Activated B cell treated with CpG ODN at 0.5 μM for 24 hours (primary cell): Measurements from ENCODE around the gene POP5. TPM values are rescaled to one million over a fixed set of nuclear protein-coding genes. Genes with fewer than 3 reads are reported as not detected.

Source experiments
- ATAC-seq: fragments of 200-7000 bp; cut with Tn5 transposase; one replicate; pipeline ENCODE4 v1.10.0; 2021; ENCODE audit warnings: low read depth, mild to moderate bottlenecking, moderate library complexity
- CTCF ChIA-PET: fragments of 350-600 bp; sonication (Branson Sonifier 250); formaldehyde crosslinking; loops from one replicate; lab custom pipeline; 2021; ENCODE audit warnings: antibody characterized with exemption; lab: Charles Lee
- POLR2A ChIA-PET: fragments of 350-600 bp; sonication (Branson Sonifier 250); formaldehyde crosslinking; loops from one replicate; lab custom pipeline; 2021; ENCODE audit warnings: antibody characterized with exemption; lab: Charles Lee
- DNase-seq: peaks from one replicate; pipeline ENCODE4 v3.0.0; 2022
- H3K27ac Mint-ChIP-seq: one replicate; pipeline ENCODE4 v1.8.0; 2020; ENCODE audit warnings: mixed read lengths
- H3K27me3 Mint-ChIP-seq: one replicate; pipeline ENCODE4 v1.8.0; 2021; ENCODE audit warnings: mixed read lengths
- H3K36me3 Mint-ChIP-seq: one replicate; pipeline ENCODE4 v1.8.0; 2021; ENCODE audit warnings: low read depth, mixed read lengths
- H3K4me1 Mint-ChIP-seq: one replicate; pipeline ENCODE4 v1.8.0; 2021; ENCODE audit warnings: mixed read lengths
- H3K4me3 Mint-ChIP-seq: one replicate; pipeline ENCODE4 v1.8.0; 2020; ENCODE audit warnings: mild to moderate bottlenecking, mixed read lengths
- H3K9me3 Mint-ChIP-seq: one replicate; pipeline ENCODE4 v1.8.0; 2020; ENCODE audit warnings: mixed read lengths
- intact Hi-C: fragments of 100-400 bp; cut with micrococcal nuclease; formaldehyde crosslinking; loops from one replicate; pipeline ENCODE4 v1.15.1; 2024
- total RNA-seq: library from RNA; stranded (reverse); gene quantifications from 2 replicates; pipeline ENCODE4 v1.2.3, GENCODE V29; 2022
- TF ChIP-seq, protein P1 (sequence below): fragments of 200-600 bp; IDR thresholded peaks from one replicate; pipeline ENCODE4 v1.8.0; 2022; ENCODE audit warnings: antibody characterized with exemption, mild to moderate bottlenecking

Gene POP5
- total RNA-seq, 1 donor from 2014 or later = 77.5 TPM

- H3K36me3 Mint-ChIP-seq = peaks cover 89% of the 10 kb centered on the region
- DNase-seq (no peak), ATAC-seq (no peak)
- no peaks in the 10 kb centered on the region for H3K27me3 Mint-ChIP-seq
- no peak overlapping the region for H3K4me3 Mint-ChIP-seq
- intact Hi-C loops = no loop called here
- no peaks in the 10 kb centered on the region for H3K4me1 Mint-ChIP-seq
- TF ChIP-seq, protein P1, sequence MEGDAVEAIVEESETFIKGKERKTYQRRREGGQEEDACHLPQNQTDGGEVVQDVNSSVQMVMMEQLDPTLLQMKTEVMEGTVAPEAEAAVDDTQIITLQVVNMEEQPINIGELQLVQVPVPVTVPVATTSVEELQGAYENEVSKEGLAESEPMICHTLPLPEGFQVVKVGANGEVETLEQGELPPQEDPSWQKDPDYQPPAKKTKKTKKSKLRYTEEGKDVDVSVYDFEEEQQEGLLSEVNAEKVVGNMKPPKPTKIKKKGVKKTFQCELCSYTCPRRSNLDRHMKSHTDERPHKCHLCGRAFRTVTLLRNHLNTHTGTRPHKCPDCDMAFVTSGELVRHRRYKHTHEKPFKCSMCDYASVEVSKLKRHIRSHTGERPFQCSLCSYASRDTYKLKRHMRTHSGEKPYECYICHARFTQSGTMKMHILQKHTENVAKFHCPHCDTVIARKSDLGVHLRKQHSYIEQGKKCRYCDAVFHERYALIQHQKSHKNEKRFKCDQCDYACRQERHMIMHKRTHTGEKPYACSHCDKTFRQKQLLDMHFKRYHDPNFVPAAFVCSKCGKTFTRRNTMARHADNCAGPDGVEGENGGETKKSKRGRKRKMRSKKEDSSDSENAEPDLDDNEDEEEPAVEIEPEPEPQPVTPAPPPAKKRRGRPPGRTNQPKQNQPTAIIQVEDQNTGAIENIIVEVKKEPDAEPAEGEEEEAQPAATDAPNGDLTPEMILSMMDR = no peak
- no peak overlapping the region for H3K27ac Mint-ChIP-seq
- no peaks in the 10 kb centered on the region for H3K9me3 Mint-ChIP-seq
- CTCF ChIA-PET = interaction anchor here (2.3 kb wide), 1 partner anchor 10 kb away, joined by 5 read pairs; the partner anchor contains the start of gene POP5
- POLR2A ChIA-PET = interaction anchor here (0.5 to 1.4 kb wide), 4 partner anchors 10 to 854 kb away, joined by 3 to 6 read pairs (median 4); partner anchors contain the start of genes POP5 and RNU4-1
Measured at GRCh38 chr12:120571299-120571698, 9.9 kb downstream of the POP5 start.

- ChIA-PET CTCF (no interaction called here), POLR2A (no interaction called here)
- no peak for DNase-seq
- TF ChIP-seq, protein P1 = no peak
- H3K4me3 Mint-ChIP-seq = no peak overlapping the region
- H3K27ac Mint-ChIP-seq = no peak overlapping the region
- H3K36me3 Mint-ChIP-seq = peaks cover 87% of the 10 kb centered on the region
- H3K27me3 Mint-ChIP-seq = no peaks in the 10 kb centered on the region
- no peaks in the 10 kb centered on the region for H3K4me1 Mint-ChIP-seq
- no peak for ATAC-seq
- no peaks in the 10 kb centered on the region for H3K9me3 Mint-ChIP-seq
- intact Hi-C loops = no loop called here
Measured at GRCh38 chr12:120563495-120563894, 17.7 kb downstream of the POP5 start.

DNA sequence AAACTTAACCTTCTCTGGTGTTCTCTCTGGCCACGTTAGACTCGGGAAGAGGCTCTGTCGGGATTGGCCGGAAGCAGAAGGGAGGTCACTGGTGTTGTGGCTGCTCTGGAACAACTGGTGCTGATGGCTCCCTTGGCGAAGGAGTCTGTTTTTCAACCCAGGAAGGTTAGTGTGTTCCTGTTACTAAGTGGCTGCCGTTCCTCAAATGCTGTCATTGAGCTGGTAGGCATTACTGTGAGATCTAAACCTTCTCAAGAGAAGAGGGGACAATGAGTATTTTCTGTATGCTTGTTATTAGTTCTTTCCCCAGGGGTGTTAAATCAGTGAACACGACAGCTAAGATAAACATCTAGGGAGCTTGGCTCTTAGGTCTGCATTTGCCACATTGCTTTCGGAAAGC is 18.3 kb downstream of the POP5 start:
- no peaks in the 10 kb centered on the region for H3K9me3 Mint-ChIP-seq
- POLR2A ChIA-PET = no interaction called here
- ATAC-seq (no peak), DNase-seq (no peak)
- peaks cover 86% of the 10 kb centered on the region for H3K36me3 Mint-ChIP-seq
- CTCF ChIA-PET = no interaction called here
- no peaks in the 10 kb centered on the region for H3K4me1 Mint-ChIP-seq
- H3K27ac Mint-ChIP-seq = no peak overlapping the region
- intact Hi-C loops = no loop called here
- no peaks in the 10 kb centered on the region for H3K27me3 Mint-ChIP-seq
- H3K4me3 Mint-ChIP-seq = no peak overlapping the region
- TF ChIP-seq, protein P1 = no peak

GRCh38 chr12:120557589-120557988 is 23.6 kb downstream of the POP5 start:
- DNase-seq = no peak
- CTCF ChIA-PET = no interaction called here
- TF ChIP-seq, protein P1 = no peak
- no peak overlapping the region for H3K4me3 Mint-ChIP-seq
- H3K27me3 Mint-ChIP-seq = no peaks in the 10 kb centered on the region
- H3K27ac Mint-ChIP-seq = no peak overlapping the region
- POLR2A ChIA-PET = no interaction called here
- no peaks in the 10 kb centered on the region for H3K9me3 Mint-ChIP-seq
- no peak for ATAC-seq
- peaks cover 2% of the 10 kb centered on the region for H3K4me1 Mint-ChIP-seq
- intact Hi-C loops = no loop called here
- H3K36me3 Mint-ChIP-seq = peaks cover 73% of the 10 kb centered on the region

DNA sequence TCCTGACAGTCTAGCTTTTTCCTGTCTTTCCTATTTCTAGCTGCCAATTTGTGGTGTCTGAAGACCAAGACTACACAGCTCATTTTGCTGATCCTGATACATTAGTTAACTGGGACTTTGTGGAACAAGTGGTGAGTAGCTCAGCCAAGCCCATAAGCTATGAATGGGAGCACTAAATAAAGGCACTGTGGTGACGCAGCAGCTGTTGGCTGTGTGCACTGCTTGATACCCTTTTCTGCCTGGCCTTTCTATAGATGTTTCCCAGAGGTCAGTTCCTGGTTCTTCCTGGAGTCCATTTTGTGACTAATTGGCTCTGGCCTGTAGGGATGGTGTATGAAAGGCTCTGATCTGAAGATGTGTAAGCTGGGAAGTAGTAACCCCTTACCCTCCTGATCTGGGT is 26.5 kb downstream of the POP5 start:
- H3K27me3 Mint-ChIP-seq = no peaks in the 10 kb centered on the region
- no peak overlapping the region for H3K27ac Mint-ChIP-seq
- ChIA-PET CTCF (no interaction called here), POLR2A (interaction anchor here (0.6 kb wide), 1 partner anchor 17 kb away, joined by 3 read pairs; no protein-coding TSS in a partner anchor)
- no peak overlapping the region for H3K4me3 Mint-ChIP-seq
- TF ChIP-seq, protein P1 = no peak
- no peaks in the 10 kb centered on the region for H3K9me3 Mint-ChIP-seq
- peaks cover 57% of the 10 kb centered on the region for H3K36me3 Mint-ChIP-seq
- ATAC-seq (no peak), DNase-seq (no peak)
- peaks cover 4% of the 10 kb centered on the region for H3K4me1 Mint-ChIP-seq
- intact Hi-C loops = no loop called here
